H9 (cell line): ENCODE results near the gene PKNOX2. TPM values are rescaled to one million over a fixed set of nuclear protein-coding genes. Genes with fewer than 3 reads are reported as not detected.

Experiments used
- DNase-seq: peaks from one replicate; pipeline ENCODE4 v3.0.0-alpha.2; 2017
- H2AFZ ChIP-seq: one replicate; pipeline ENCODE4 v1.6.1; 2013; ENCODE audit warnings: mild to moderate bottlenecking, low read length, control low read depth, moderate library complexity
- H2AK5ac ChIP-seq: 2 replicates; pipeline ENCODE4 v1.6.1; 2013; ENCODE audit warnings: low read length, control low read depth, mixed read lengths; ENCODE audit not compliant: insufficient read length
- H2BK120ac ChIP-seq: one replicate; pipeline ENCODE4 v1.6.1; 2013; ENCODE audit warnings: low read depth, mild to moderate bottlenecking, low read length, control low read depth, inconsistent platforms; ENCODE audit not compliant: poor library complexity, severe bottlenecking
- H2BK12ac ChIP-seq: 2 replicates; pipeline ENCODE4 v1.6.1; 2013; ENCODE audit warnings: low read length, control low read depth, mixed read lengths, low read depth; ENCODE audit not compliant: insufficient read length
- H2BK15ac ChIP-seq: 2 replicates; pipeline ENCODE4 v1.6.1; 2013; ENCODE audit warnings: low read depth, low read length, control low read depth
- H2BK20ac ChIP-seq: one replicate; pipeline ENCODE4 v1.6.1; 2013; ENCODE audit warnings: low read depth, mild to moderate bottlenecking, low read length, control low read depth, inconsistent platforms; ENCODE audit not compliant: poor library complexity, severe bottlenecking
- H2BK5ac ChIP-seq: 2 replicates; pipeline ENCODE4 v1.6.1; 2013; ENCODE audit warnings: low read length, control low read depth, mixed read lengths; ENCODE audit not compliant: insufficient read length
- H3K14ac ChIP-seq: 2 replicates; pipeline ENCODE4 v1.6.1; 2013; ENCODE audit warnings: low read length, control low read depth; ENCODE audit not compliant: insufficient read depth
- H3K18ac ChIP-seq: 2 replicates; pipeline ENCODE4 v1.6.1; 2013; ENCODE audit warnings: low read depth, mild to moderate bottlenecking, mixed read lengths, low read length, control low read depth; ENCODE audit not compliant: insufficient read length
- H3K23ac ChIP-seq: 2 replicates; pipeline ENCODE4 v1.6.1; 2013; ENCODE audit warnings: low read length, control low read depth, mixed read lengths, low read depth; ENCODE audit not compliant: insufficient read length
- H3K23me2 ChIP-seq: 2 replicates; pipeline ENCODE4 v1.6.1; 2013; ENCODE audit warnings: low read depth, mild to moderate bottlenecking, mixed read lengths, low read length, control low read depth; ENCODE audit not compliant: insufficient read length, poor library complexity, severe bottlenecking
- H3K27ac ChIP-seq: 2 replicates; pipeline ENCODE4 v1.5.1; 2013; ENCODE audit warnings: low read length, control low read depth, mixed read lengths, low read depth; ENCODE audit not compliant: insufficient read length
- H3K27me3 ChIP-seq: 2 replicates; pipeline ENCODE4 v1.6.1; 2013; ENCODE audit warnings: low read length, control low read depth, inconsistent platforms; ENCODE audit not compliant: insufficient read depth
- H3K4ac ChIP-seq: 2 replicates; pipeline ENCODE4 v1.6.1; 2013; ENCODE audit warnings: low read depth, mild to moderate bottlenecking, control low read depth, inconsistent platforms, low read length, moderate library complexity
- H3K4me1 ChIP-seq: 2 replicates; pipeline ENCODE4 v1.6.1; 2013; ENCODE audit warnings: low read length, control low read depth, inconsistent platforms; ENCODE audit not compliant: insufficient read depth
- H3K4me2 ChIP-seq: 2 replicates; pipeline ENCODE4 v1.6.1; 2013; ENCODE audit warnings: low read length, control low read depth, mixed read lengths; ENCODE audit not compliant: insufficient read length, insufficient read depth
- H3K56ac ChIP-seq: 2 replicates; pipeline ENCODE4 v1.6.1; 2013; ENCODE audit warnings: low read depth, mild to moderate bottlenecking, mixed read lengths, low read length, control low read depth; ENCODE audit not compliant: insufficient read length
- H3K79me1 ChIP-seq: 2 replicates; pipeline ENCODE4 v1.6.1; 2013; ENCODE audit warnings: low read depth, mild to moderate bottlenecking, moderate library complexity, low read length, control low read depth, inconsistent platforms; ENCODE audit not compliant: insufficient read depth, poor library complexity, severe bottlenecking
- H3K79me2 ChIP-seq: 2 replicates; pipeline ENCODE4 v1.6.1; 2013; ENCODE audit warnings: low read length, control low read depth, inconsistent platforms; ENCODE audit not compliant: insufficient read depth
- H3K9ac ChIP-seq: 2 replicates; pipeline ENCODE4 v1.6.1; 2013; ENCODE audit warnings: low read length, control low read depth, mixed read lengths; ENCODE audit not compliant: insufficient read length; ENCODE audit errors: extremely low read depth
- H3K9me3 ChIP-seq: one replicate; pipeline ENCODE4 v1.6.1; 2013; ENCODE audit warnings: low read depth, low read length, inconsistent platforms; ENCODE audit not compliant: control insufficient read depth
- H3T11ph ChIP-seq: one replicate; pipeline ENCODE4 v1.6.1; 2013; ENCODE audit warnings: mild to moderate bottlenecking, low read length, control low read depth, inconsistent platforms
- H4K20me1 ChIP-seq: one replicate; pipeline ENCODE4 v1.6.1; 2013; ENCODE audit not compliant: control insufficient read depth, insufficient read length, insufficient read depth
- H4K5ac ChIP-seq: 2 replicates; pipeline ENCODE4 v1.6.1; 2013; ENCODE audit warnings: low read depth, mild to moderate bottlenecking, mixed read lengths, low read length, control low read depth; ENCODE audit not compliant: insufficient read length
- H4K8ac ChIP-seq: replicated peaks from 2 replicates; pipeline ENCODE4 v1.6.1; 2013; ENCODE audit warnings: low read length, control low read depth, mixed read lengths, low read depth; ENCODE audit not compliant: insufficient read length
- H4K91ac ChIP-seq: 2 replicates; pipeline ENCODE4 v1.6.1; 2013; ENCODE audit warnings: low read depth, mild to moderate bottlenecking, moderate library complexity, mixed read lengths, low read length, control low read depth; ENCODE audit not compliant: insufficient read length
- H3K27ac Mint-ChIP-seq, 3 experiments: 2 replicates in 2 of 3; 3 replicates in 1 of 3; pipeline ENCODE4 v1.8.0; 2020 to 2021; ENCODE audit warnings: mixed read lengths in 3 of 3, mild to moderate bottlenecking in 1 of 3, moderate library complexity in 1 of 3
- H3K27me3 Mint-ChIP-seq: 2 replicates; pipeline ENCODE4 v1.8.0; 2021; ENCODE audit warnings: low read depth, mild to moderate bottlenecking, moderate library complexity, mixed read lengths
- H3K36me3 Mint-ChIP-seq, 3 experiments: 2 replicates in 2 of 3; 3 replicates in 1 of 3; pipeline ENCODE4 v1.8.0; 2020 to 2021; ENCODE audit warnings: low read depth in 3 of 3, mixed read lengths in 3 of 3; ENCODE audit not compliant: insufficient read depth in 1 of 3
- H3K4me1 Mint-ChIP-seq, 2 experiments: 2 replicates each; pipeline ENCODE4 v1.8.0; 2020; ENCODE audit warnings: mixed read lengths in 2 of 2
- H3K4me3 Mint-ChIP-seq, 2 experiments: 2 replicates in 1 of 2; 3 replicates in 1 of 2; pipeline ENCODE4 v1.8.0; 2020 to 2021; ENCODE audit warnings: mild to moderate bottlenecking in 2 of 2, mixed read lengths in 2 of 2, moderate library complexity in 1 of 2
- H3K9me3 Mint-ChIP-seq, 2 experiments: 2 replicates in 1 of 2; 3 replicates in 1 of 2; pipeline ENCODE4 v1.8.0; 2020; ENCODE audit warnings: mild to moderate bottlenecking in 2 of 2, mixed read lengths in 2 of 2, moderate library complexity in 1 of 2
- CTCF ChIP-seq: fragments of 200-600 bp; sonication (generic); conservative IDR thresholded peaks from 3 replicates; pipeline ENCODE4 v1.8.0; 2021; ENCODE audit warnings: antibody characterized with exemption, mild to moderate bottlenecking
- WGBS: extraction: QIAGEN DNeasy Blood & Tissue Kit; methylation state at CpG from one replicate; pipeline ENCODE4 v1.1.7; 2013; ENCODE audit warnings: missing lambda C conversion rate, low lambda C conversion rate, mixed read lengths; ENCODE audit not compliant: insufficient read length; ENCODE audit errors: extremely low coverage; 5-methylcytosine and 5-hydroxymethylcytosine counted together
- total RNA-seq: library from RNA; stranded (reverse); gene quantifications from 2 replicates; pipeline ENCODE4 v1.2.1, GENCODE V29; 2021

Gene PKNOX2
- total RNA-seq, 1 experiment from 2014 or later, result 1.3 TPM

- Histone ChIP-seq H3K9ac (no peak overlapping the region), H4K91ac (no peak overlapping the region), H2BK5ac (no peak overlapping the region), H3K79me1 (no peaks in the 10 kb centered on the region), H3K14ac (no peak overlapping the region), H3K4me2 (no peak overlapping the region), H4K8ac (no peak overlapping the region), H3K4ac (no peak overlapping the region), H2BK15ac (no peak overlapping the region), H2BK20ac (no peak overlapping the region), H3K23me2 (peaks cover 7% of the 10 kb centered on the region), H4K5ac (no peak overlapping the region), H2AFZ (no peak overlapping the region), H3K23ac (no peak overlapping the region), H3K4me1 (peaks cover 7% of the 10 kb centered on the region), H4K20me1 (no peaks in the 10 kb centered on the region), H3T11ph (no peak overlapping the region), H3K27ac (no peak overlapping the region), H2AK5ac (no peak overlapping the region), H3K79me2 (no peaks in the 10 kb centered on the region), H3K56ac (no peak overlapping the region), H3K18ac (no peak overlapping the region), H2BK12ac (no peak overlapping the region), H2BK120ac (no peak overlapping the region), H3K27me3 (no peaks in the 10 kb centered on the region; the same call in 1 of the 2 replicates), H3K9me3 (no peaks in the 10 kb centered on the region)
- no peaks in the 10 kb centered on the region for H3K36me3 Mint-ChIP-seq
- H3K9me3 Mint-ChIP-seq, result no peaks in the 10 kb centered on the region
- H3K4me1 Mint-ChIP-seq, result peaks cover 41 to 49% of the 10 kb centered on the region in 2 experiments
- DNase-seq, result no peak
- no peak for TF ChIP-seq CTCF
- H3K27ac Mint-ChIP-seq, result peak overlapping the region; percentile 5 to 63 (median 15); a peak in 1 of 7 replicates
- no CpG with 5 or more reads among the region's 4 CpGs for whole genome bisulfite sequencing
- peaks cover 23% of the 10 kb centered on the region for H3K27me3 Mint-ChIP-seq
- H3K4me3 Mint-ChIP-seq, result no peak overlapping the region
These were observed 93.2 kb downstream of the PKNOX2 start for GRCh38 chr11:125257751-125258150.
